Effector memory CD4-positive, alpha-beta T cell (primary cell): Measurements from ENCODE around the gene SLFNL1.

Experiments used
- DNase-seq, 3 donors: peaks; one replicate each; pipeline ENCODE4 v3.0.0-alpha.2; 2020
- H3K27ac ChIP-seq: 2 replicates; pipeline ENCODE4 v1.7.0; 2013; ENCODE audit warnings: mild to moderate bottlenecking, low read length, moderate library complexity; ENCODE audit not compliant: insufficient read depth, poor library complexity, severe bottlenecking
- H3K27me3 ChIP-seq: replicated peaks from 2 replicates; pipeline ENCODE4 v1.7.0; 2013; ENCODE audit warnings: mild to moderate bottlenecking, low read length; ENCODE audit not compliant: insufficient read depth, control insufficient read depth, poor library complexity, severe bottlenecking
- H3K36me3 ChIP-seq: 2 replicates; pipeline ENCODE4 v1.7.0; 2013; ENCODE audit warnings: mild to moderate bottlenecking, low read length, moderate library complexity; ENCODE audit not compliant: control insufficient read depth, insufficient read depth
- H3K4me1 ChIP-seq: 2 replicates; pipeline ENCODE4 v1.7.0; 2013; ENCODE audit warnings: low read length, mild to moderate bottlenecking; ENCODE audit not compliant: control insufficient read depth, insufficient read depth, poor library complexity, severe bottlenecking
- H3K4me3 ChIP-seq: 2 replicates; pipeline ENCODE4 v1.7.0; 2013; ENCODE audit warnings: low read length, low read depth, mild to moderate bottlenecking; ENCODE audit not compliant: insufficient read depth, poor library complexity, severe bottlenecking
- H3K9me3 ChIP-seq: 2 replicates; pipeline ENCODE4 v1.7.0; 2013; ENCODE audit warnings: mild to moderate bottlenecking, low read length, moderate library complexity; ENCODE audit not compliant: control insufficient read depth

SLFNL1 gene

DNA sequence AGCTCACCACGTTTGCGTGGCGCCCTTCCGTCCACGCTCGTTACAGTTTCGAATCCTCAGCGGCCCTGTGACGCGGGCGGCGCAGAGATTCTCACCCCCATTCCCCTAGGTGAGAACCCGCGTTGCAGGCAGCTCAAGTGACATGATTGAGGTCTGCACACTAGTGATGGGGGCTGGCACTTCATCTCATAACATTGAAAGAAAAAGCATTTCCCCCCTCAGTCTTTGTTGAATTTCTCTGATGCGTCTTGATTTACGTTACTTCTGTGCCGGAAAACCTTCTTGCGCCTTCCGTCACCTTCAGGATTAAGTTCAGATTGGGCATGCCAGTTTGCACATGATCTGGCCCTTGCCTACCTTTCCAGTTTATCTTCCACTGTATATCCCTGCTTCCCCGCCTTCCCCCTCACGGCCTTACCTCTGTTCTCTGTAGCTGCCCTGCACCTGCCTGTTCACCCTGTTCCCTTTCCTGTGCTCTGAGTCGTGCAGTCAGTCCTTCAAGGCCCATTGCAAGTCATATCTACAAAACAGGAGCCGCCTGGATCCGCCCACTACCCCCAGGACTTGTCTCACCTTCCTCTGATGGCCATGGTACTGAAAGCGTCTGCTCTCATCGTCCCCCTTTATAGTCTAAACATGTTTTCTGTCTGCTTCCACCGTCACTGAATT, 40.9 kb downstream of the SLFNL1 start:
- Histone ChIP-seq H3K4me3 (peak overlapping the region; percentile 86), H3K36me3 (peaks cover 14% of the 10 kb centered on the region), H3K4me1 (peaks cover 7% of the 10 kb centered on the region), H3K27ac (peak overlapping the region; percentile 95), H3K9me3 (no peaks in the 10 kb centered on the region), H3K27me3 (no peaks in the 10 kb centered on the region)
- peak; percentile 10 to 27 (median 20) for DNase-seq

GRCh38 chr1:40980068-40980452, 41.5 kb downstream of the SLFNL1 start:
- Histone ChIP-seq H3K4me3 (peak overlapping the region; percentile 86), H3K4me1 (peaks cover 7% of the 10 kb centered on the region)
- no peak for DNase-seq

GRCh38 chr1:40979241-40980067, 42.1 kb downstream of the SLFNL1 start, which contains the start of gene CTPS1:
TSS of gene CTPS1 (plus strand) at chr1:40979696. CDS start at chr1:40983291, 3,595 bp downstream.
- peak within 1 kb of the TSS; percentile 95 for H3K27ac ChIP-seq
- H3K27me3 ChIP-seq = no peaks in the 10 kb centered on the region
- DNase-seq = peak; percentile 88 to 91 (median 90)
- peaks cover 7% of the 10 kb centered on the region for H3K4me1 ChIP-seq
- peak within 1 kb of the TSS; percentile 86 for H3K4me3 ChIP-seq
- H3K9me3 ChIP-seq = no peaks in the 10 kb centered on the region
- H3K36me3 ChIP-seq = peaks cover 5% of the 10 kb centered on the region

More at GRCh38 chr1:40980068-40980452, 41.5 kb downstream of the SLFNL1 start:
- Histone ChIP-seq H3K36me3 (peaks cover 10% of the 10 kb centered on the region), H3K27me3 (no peaks in the 10 kb centered on the region), H3K9me3 (no peaks in the 10 kb centered on the region), H3K27ac (peak overlapping the region; percentile 95)

GRCh38 chr1:40978886-40979240, 42.7 kb downstream of the SLFNL1 start:
- Histone ChIP-seq H3K4me3 (peak overlapping the region; percentile 86), H3K4me1 (peaks cover 7% of the 10 kb centered on the region), H3K27me3 (no peaks in the 10 kb centered on the region), H3K36me3 (peaks cover 3% of the 10 kb centered on the region), H3K27ac (peak overlapping the region; percentile 95), H3K9me3 (no peaks in the 10 kb centered on the region)
- no peak for DNase-seq

GRCh38 chr1:40977716-40978115, 43.8 kb downstream of the SLFNL1 start:
- H3K27ac ChIP-seq = no peak overlapping the region
- DNase-seq = no peak
- H3K27me3 ChIP-seq = no peaks in the 10 kb centered on the region
- no peaks in the 10 kb centered on the region for H3K36me3 ChIP-seq
- peaks cover 7% of the 10 kb centered on the region for H3K4me1 ChIP-seq
- no peak overlapping the region for H3K4me3 ChIP-seq
- H3K9me3 ChIP-seq = no peaks in the 10 kb centered on the region

GRCh38 chr1:40976952-40977690, 44.4 kb downstream of the SLFNL1 start:
- Histone ChIP-seq H3K27ac (no peak overlapping the region), H3K9me3 (no peaks in the 10 kb centered on the region), H3K27me3 (no peaks in the 10 kb centered on the region), H3K4me1 (peaks cover 7% of the 10 kb centered on the region), H3K36me3 (no peaks in the 10 kb centered on the region), H3K4me3 (no peak overlapping the region)
- DNase-seq = no peak

DNA sequence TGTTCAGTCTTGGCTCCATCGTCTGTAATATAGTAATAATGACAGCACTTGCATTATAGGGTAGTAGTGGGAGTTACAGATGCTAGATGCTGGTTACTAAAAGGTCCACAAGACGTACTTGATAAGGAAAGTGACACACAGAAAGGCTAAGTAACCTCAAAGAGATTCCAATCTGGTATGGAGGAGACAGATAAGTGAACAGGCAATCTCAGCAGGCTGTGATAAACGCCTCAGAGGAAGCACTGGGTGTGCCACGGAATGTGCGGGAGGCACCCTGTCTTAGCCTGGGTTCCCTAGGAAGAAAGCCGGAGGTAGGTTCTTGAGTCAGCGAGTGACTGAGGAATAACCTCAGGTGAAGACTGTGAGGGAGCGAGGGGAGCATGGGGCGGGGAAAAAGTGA, 46.6 kb downstream of the SLFNL1 start:
- Histone ChIP-seq H3K27me3 (no peaks in the 10 kb centered on the region), H3K4me1 (no peaks in the 10 kb centered on the region), H3K9me3 (no peaks in the 10 kb centered on the region), H3K27ac (no peak overlapping the region), H3K36me3 (no peaks in the 10 kb centered on the region), H3K4me3 (no peak overlapping the region)
- DNase-seq = no peak

DNA sequence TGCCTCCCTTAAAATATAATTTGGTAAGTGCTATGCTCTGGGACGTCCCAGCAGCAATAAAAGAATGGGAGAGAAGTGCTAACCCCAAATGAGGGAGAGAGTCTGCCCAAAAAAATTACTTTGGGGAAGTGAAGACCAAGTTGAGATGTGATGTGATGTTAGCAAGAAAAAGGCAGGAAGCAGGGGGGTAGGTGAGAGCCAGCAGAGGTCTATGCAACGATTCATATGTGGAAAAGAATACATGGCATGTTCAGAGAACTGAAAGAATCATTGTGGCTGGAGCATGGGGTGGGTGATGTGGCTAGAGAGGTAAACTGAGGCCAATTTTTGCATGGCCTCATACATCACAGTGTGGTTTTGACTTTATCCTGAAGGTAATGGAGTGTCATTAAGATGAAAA, 47.6 kb downstream of the SLFNL1 start:
- Histone ChIP-seq H3K4me3 (no peak overlapping the region), H3K4me1 (no peaks in the 10 kb centered on the region), H3K36me3 (no peaks in the 10 kb centered on the region), H3K27ac (no peak overlapping the region), H3K9me3 (no peaks in the 10 kb centered on the region), H3K27me3 (no peaks in the 10 kb centered on the region)
- DNase-seq = no peak

DNA sequence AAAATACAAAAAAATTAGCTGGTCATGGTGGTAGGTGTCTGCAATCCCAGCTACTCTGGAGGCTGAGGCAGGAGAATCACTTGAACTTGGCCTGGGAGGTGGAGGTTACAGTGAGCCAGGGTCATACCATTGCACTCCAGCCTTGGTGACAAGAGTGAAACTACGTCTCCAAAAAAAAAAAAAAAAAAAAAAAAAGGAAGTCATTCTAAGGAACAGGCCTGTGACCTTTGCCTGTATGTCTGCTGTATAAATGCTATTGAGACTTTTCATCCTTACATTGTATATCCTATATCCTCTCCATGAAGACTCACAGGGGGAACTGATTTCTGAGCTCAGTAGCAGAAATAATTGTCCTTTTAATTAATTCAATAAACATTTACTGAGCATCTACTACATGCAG, 49.6 kb downstream of the SLFNL1 start:
- no peaks in the 10 kb centered on the region for H3K27me3 ChIP-seq
- no peaks in the 10 kb centered on the region for H3K4me1 ChIP-seq
- no peaks in the 10 kb centered on the region for H3K36me3 ChIP-seq
- no peak overlapping the region for H3K27ac ChIP-seq
- DNase-seq = no peak
- no peaks in the 10 kb centered on the region for H3K9me3 ChIP-seq
- H3K4me3 ChIP-seq = no peak overlapping the region
